GM23338 (cell line): ENCODE results near the gene NCKAP5.

Experiments used
- CREB1 ChIP-seq: fragments of 250-450 bp; sonication (Bioruptor Pico); IDR thresholded peaks from 2 replicates; pipeline ENCODE4 v1.5.0; 2020; ENCODE audit warnings: low read depth, mild to moderate bottlenecking, moderate library complexity
- CTCF ChIP-seq, 2 experiments: fragments of 200-600 bp in 1 of 2; sonication (generic) in 1 of 2; conservative IDR thresholded peaks; 2 replicates each; pipeline versions ENCODE4 v1.5.1 to v1.6.1; 2016 to 2017; ENCODE audit warnings: antibody characterized with exemption in 2 of 2, low read depth in 2 of 2, mild to moderate bottlenecking in 2 of 2, moderate library complexity in 1 of 2
- EZH2 ChIP-seq: fragments of 200-600 bp; sonication (generic); IDR thresholded peaks from one replicate; pipeline ENCODE4 v1.8.0; 2017; ENCODE audit warnings: antibody characterized with exemption, mild to moderate bottlenecking, low read depth; ENCODE audit not compliant: unreplicated experiment
- EZH2phosphoT487 ChIP-seq: fragments of 200-600 bp; sonication (generic); IDR thresholded peaks from one replicate; pipeline ENCODE4 v1.8.1; 2018; ENCODE audit warnings: antibody characterized with exemption; ENCODE audit not compliant: unreplicated experiment
- NANOG ChIP-seq: IDR thresholded peaks from 2 replicates; pipeline ENCODE4 v1.6.1; 2016; ENCODE audit warnings: antibody characterized with exemption, borderline replicate concordance
- POLR2AphosphoS5 ChIP-seq: IDR thresholded peaks from 2 replicates; pipeline ENCODE4 v1.6.1; 2016; ENCODE audit warnings: antibody characterized with exemption, low read depth
- ZNF331 ChIP-seq: fragments of 250-450 bp; sonication (Bioruptor Pico); IDR thresholded peaks from 2 replicates; pipeline ENCODE4 v1.5.0; 2020; ENCODE audit warnings: low read depth, mild to moderate bottlenecking, moderate library complexity

GRCh38 chr2:132813422-132813821 lies 754.8 kb downstream of the NCKAP5 start:
- TF ChIP-seq POLR2AphosphoS5 (no peak), CTCF (conservative IDR thresholded peaks at IDR 0.05; ENCODE audit: low read depth in 2 of 2) (no peak), EZH2 (no peak), EZH2phosphoT487 (no peak), ZNF331 (no peak), CREB1 (CRISPR knock-in tag) (no peak), NANOG (no peak)
